Measurements from ENCODE around the gene APP. TPM values are rescaled to one million over a fixed set of nuclear protein-coding genes. Genes with fewer than 3 reads are reported as not detected.

The APP gene
- total and polyA plus RNA-seq, 3 donors from 2014 or later = 390 to 670 (median 409) TPM

- H3K4me1 ChIP-seq = no peaks in the 10 kb centered on the region
- no peaks in the 10 kb centered on the region for H3K36me3 ChIP-seq (ENCODE audit: low read depth, missing control alignments)
- no peak overlapping the region for H3K4me3 ChIP-seq
- 89 to 92% methylated on average over 9 of the region's 9 CpGs for WGBS, 2 donors
- DNase-seq = no peak
- no peaks in the 10 kb centered on the region for H3K9me3 ChIP-seq
- TF ChIP-seq CTCF (IDR thresholded peaks at IDR 0.05) = no peak
- no peak for TF ChIP-seq POLR2A (IDR thresholded peaks at IDR 0.05)
- no peaks in the 10 kb centered on the region for H3K27me3 ChIP-seq
- no peak overlapping the region for H3K27ac ChIP-seq
- intact Hi-C loops (cut with DNase I; ENCODE audit: low total_unique reads) = loop anchor here (10.0 kb wide), 2 partner anchors 286 to 826 kb away; partner anchors contain the start of gene APP
These were observed 281.9 kb downstream of the APP start for GRCh38 chr21:25888711-25889110.

- H3K4me1 ChIP-seq = no peaks in the 10 kb centered on the region
- intact Hi-C loops (cut with DNase I; ENCODE audit: low total_unique reads) = loop anchor here (10.0 kb wide), 2 partner anchors 287 to 827 kb away; partner anchors contain the start of gene APP
- H3K27me3 ChIP-seq = no peaks in the 10 kb centered on the region
- no peaks in the 10 kb centered on the region for H3K36me3 ChIP-seq (ENCODE audit: low read depth, missing control alignments)
- WGBS, 2 donors = 84 to 95% methylated on average over 9 of the region's 9 CpGs
- H3K9me3 ChIP-seq = no peaks in the 10 kb centered on the region
- no peak overlapping the region for H3K27ac ChIP-seq
- no peak for DNase-seq
- no peak overlapping the region for H3K4me3 ChIP-seq
- no peak for TF ChIP-seq POLR2A (IDR thresholded peaks at IDR 0.05)
- no peak for TF ChIP-seq CTCF (IDR thresholded peaks at IDR 0.05)
These were observed 282.8 kb downstream of the APP start for GRCh38 chr21:25887646-25888306.

- Histone ChIP-seq H3K36me3 (ENCODE audit: low read depth, missing control alignments) (no peaks in the 10 kb centered on the region), H3K9me3 (no peaks in the 10 kb centered on the region), H3K27ac (no peak overlapping the region), H3K27me3 (no peaks in the 10 kb centered on the region), H3K4me3 (no peak overlapping the region), H3K4me1 (no peaks in the 10 kb centered on the region)
- intact Hi-C loops (cut with DNase I; ENCODE audit: low total_unique reads) = loop anchor here (10.0 kb wide), 2 partner anchors 288 to 828 kb away; partner anchors contain the start of gene APP
- 91 to 93% methylated on average over 4 of the region's 4 CpGs for WGBS, 2 donors
- no peak for DNase-seq
- TF ChIP-seq CTCF (IDR thresholded peaks at IDR 0.05) = peak in 1 of 3 experiments; percentile 10
- TF ChIP-seq POLR2A (IDR thresholded peaks at IDR 0.05) = no peak
These were observed 283.4 kb downstream of the APP start for GRCh38 chr21:25887166-25887565.

DNA sequence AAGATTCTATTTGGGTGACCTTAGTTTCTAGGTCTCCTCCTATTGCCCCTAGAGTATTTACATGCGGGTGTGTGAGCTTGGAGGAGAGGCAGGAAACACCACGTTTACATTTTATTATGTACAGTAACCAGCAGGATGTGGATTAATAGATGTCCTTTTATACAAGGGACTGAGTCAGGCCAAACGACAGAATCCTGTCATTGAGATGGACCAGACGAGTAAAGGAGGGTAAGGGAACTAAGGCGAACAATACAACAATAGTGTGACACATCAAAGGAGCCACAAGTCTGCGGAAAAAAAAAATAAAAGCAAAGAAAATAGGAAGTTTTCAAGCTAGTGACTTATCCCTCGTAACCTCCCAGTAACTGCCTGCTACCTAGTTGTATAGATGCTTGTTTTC is 284.7 kb downstream of the APP start:
- Histone ChIP-seq H3K9me3 (no peaks in the 10 kb centered on the region), H3K27me3 (no peaks in the 10 kb centered on the region), H3K27ac (no peak overlapping the region), H3K4me1 (no peaks in the 10 kb centered on the region), H3K4me3 (no peak overlapping the region), H3K36me3 (ENCODE audit: low read depth, missing control alignments) (no peaks in the 10 kb centered on the region)
- WGBS, 2 donors = 74 to 76% methylated on average over 7 of the region's 7 CpGs
- no peak for DNase-seq
- no peak for TF ChIP-seq CTCF (IDR thresholded peaks at IDR 0.05)
- no peak for TF ChIP-seq POLR2A (IDR thresholded peaks at IDR 0.05)
- intact Hi-C loops (cut with DNase I; ENCODE audit: low total_unique reads) = loop anchor here (10.0 kb wide), 2 partner anchors 289 to 829 kb away; partner anchors contain the start of gene APP

- no peaks in the 10 kb centered on the region for H3K36me3 ChIP-seq (ENCODE audit: low read depth, missing control alignments)
- TF ChIP-seq POLR2A (IDR thresholded peaks at IDR 0.05) (no peak), CTCF (IDR thresholded peaks at IDR 0.05) (no peak)
- no peaks in the 10 kb centered on the region for H3K27me3 ChIP-seq
- no peaks in the 10 kb centered on the region for H3K4me1 ChIP-seq
- H3K27ac ChIP-seq = no peak overlapping the region
- intact Hi-C loops (cut with DNase I; ENCODE audit: low total_unique reads) = loop anchor here (10.0 kb wide), 2 partner anchors 289 to 829 kb away; partner anchors contain the start of gene APP
- DNase-seq = no peak
- H3K9me3 ChIP-seq = no peaks in the 10 kb centered on the region
- 67 to 80% methylated on average over 4 of the region's 4 CpGs for WGBS, 2 donors
- H3K4me3 ChIP-seq = no peak overlapping the region
These were observed 285.2 kb downstream of the APP start for GRCh38 chr21:25885405-25885804.
